Right renal cortex interstitium (tissue), 3 donors: Measurements from ENCODE around the gene MTFR1L. TPM values are rescaled to one million over a fixed set of nuclear protein-coding genes. Genes with fewer than 3 reads are reported as not detected.

ENCODE experiments used
- DNase-seq, 3 donors: peaks; one replicate each; pipeline ENCODE4 v3.0.0-alpha.2; 2013; ENCODE audit warnings: low read depth in 3 of 3, low spot score in 2 of 3
- polyA plus RNA-seq, 3 donors: library from polyadenylated mRNA; unstranded; fragments of 120-200 nt; gene quantifications; one replicate each; pipeline ENCODE4 v1.2.1, GENCODE V29; 2013; ENCODE audit not compliant: insufficient read length in 3 of 3

MTFR1L gene
- polyA plus RNA-seq: 100 to 1,000 TPM in 1 of 3 donors, 10 to 100 TPM in 2; 90.6 to 117 (median 98.1) TPM

GRCh38 chr1:25819491-25820246, at the start of gene MTFR1L:
Gene MTFR1L (plus strand): TSS chr1:25819954. CDS start chr1:25823105, 3,151 bp downstream.
- DNase-seq: peak in 2 of 3 donors; percentile 69 to 72

DNA sequence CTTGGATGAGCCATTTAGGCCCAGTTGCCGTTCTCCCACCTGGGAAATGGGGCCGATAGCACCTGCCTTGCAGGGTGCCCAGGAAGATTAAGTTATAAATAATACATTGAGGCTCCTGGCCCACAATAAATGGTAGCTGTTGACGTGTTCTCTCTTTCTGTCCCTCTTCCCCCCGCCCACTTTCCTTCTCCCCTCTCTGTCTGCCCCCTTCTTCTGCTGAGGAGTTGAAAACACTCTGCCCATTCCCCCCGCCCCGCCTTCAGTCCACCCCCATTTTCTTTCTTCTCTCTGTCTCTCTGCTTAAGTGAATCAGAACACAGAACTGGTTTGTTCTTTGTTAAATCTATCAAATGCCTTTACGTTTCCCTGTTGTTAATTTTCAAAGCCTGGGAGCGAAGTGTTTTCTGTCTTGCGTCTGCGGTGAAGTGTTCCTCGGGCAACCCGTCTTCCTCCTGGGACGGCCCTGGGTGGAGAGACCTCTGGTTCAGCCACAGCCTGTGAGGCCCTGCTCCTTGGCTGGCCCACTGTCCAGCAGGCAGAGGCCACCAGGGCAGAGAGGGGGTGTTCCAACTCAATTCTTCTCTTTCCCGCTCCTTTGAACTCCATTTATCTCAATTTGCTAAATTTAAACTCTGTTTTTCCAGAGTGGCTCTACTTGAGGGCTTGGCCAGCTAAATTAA, 49.1 kb upstream of the MTFR1L start:
- DNase-seq: no peak

DNA sequence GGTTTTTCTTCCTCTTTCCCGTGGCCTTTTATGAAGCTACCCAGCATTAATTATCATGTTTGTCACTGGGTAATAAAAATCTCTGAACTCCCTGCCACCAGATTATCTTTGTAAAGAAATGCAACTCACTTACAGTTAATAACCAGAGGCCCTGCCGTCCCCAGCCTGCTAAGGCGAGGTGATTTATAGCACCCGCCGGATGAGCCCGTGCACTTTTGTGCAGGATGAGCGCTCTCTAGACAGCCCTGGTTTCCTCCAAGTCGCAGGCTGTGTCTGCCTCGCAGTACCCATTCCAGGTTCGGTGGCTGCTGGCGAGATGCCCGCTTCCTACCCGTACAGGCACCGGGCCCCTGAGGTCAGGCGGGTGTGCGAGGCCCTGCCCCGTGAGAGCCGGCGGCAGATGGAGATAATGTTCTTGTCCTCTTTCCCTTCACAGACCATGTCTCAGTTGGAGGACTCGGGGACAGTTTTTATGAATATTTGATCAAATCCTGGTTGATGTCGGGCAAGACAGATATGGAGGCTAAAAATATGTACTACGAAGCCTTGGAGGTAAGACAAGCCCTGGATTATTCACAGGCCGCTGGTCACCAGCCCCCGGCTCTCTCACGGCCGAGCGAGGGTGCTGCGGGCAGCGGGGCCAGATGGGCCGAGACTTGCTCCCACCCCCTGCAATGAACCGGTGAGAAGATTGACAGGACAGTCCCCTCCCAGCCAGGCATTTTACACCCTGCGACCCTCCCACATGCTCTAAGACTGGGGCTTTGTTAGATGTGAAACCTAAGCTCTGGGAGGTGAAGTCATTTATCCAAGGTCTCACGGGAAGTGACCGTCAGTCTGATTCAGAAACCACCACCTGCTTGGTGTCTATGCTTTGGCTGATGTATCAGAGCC, 48.3 kb upstream of the MTFR1L start:
- DNase-seq: peak; percentile 72 to 82 (median 77)

GRCh38 chr1:25772164-25772563, 47.6 kb upstream of the MTFR1L start:
- no peak for DNase-seq

DNA sequence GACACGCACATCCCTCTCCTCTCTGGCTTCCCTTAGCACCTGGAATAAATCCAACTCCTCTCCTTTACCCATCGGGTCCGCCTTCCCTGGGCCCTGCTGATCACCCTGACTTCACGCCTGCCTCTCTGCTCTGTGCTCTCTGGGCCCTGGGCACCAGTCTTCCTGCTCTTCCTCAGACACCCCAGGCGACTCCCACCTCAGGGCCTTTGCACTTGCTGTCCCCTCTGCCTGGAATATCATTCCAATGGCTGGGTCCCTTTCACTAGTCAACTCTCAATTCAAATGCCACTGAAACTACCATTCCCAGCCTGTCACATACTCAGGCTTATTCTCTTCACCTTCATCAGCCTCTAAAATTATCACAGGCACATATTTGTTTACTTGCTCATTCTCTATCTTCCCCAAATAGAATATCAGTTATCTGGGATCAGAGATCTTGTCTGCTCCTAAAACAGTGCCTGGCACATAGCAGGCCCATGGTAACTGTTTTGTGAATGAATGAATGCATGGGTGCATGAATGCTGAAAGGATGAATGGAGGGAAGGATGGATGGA, 47.0 kb upstream of the MTFR1L start:
- no peak for DNase-seq

DNA sequence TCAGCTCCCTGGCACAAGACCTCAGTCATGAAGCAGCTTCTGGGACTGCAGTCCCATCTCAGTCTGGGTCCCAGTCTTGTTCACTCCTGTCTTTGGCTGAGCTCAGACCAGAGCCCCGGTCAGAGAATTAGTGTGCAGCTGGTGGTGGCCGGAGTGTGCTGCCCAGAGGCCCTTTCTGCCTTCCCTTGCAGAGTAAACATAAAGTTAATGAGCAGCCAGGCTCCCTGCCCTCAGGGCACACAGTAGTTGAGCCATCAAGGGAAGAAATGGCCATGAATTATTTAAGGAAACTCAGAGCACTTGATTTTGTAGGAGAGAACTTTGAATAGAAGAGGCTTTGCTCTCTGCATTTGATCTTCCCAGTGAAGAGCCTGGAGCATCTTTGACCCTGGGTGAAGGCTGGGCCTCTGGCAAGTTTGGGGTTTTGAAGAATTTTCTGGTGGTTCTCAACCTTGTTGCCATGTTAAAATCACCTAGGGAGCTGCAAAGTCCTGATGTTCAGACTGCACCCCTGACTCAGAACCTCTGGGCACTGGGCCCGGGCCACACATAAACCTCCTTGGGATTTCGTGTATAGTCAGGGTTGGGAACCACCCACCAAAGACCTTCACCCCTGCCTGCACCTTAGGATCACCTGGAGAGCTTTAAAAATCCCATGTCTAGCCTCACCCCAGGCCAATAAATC, 46.2 kb upstream of the MTFR1L start:
- peak in 2 of 3 donors; percentile 50 to 67 for DNase-seq

GRCh38 chr1:25774206-25774803, 45.4 kb upstream of the MTFR1L start:
- no peak for DNase-seq

GRCh38 chr1:25774921-25775771, 44.6 kb upstream of the MTFR1L start:
- no peak for DNase-seq

- no peak for DNase-seq
These were observed 40.4 kb upstream of the MTFR1L start for GRCh38 chr1:25779388-25779787.

DNA sequence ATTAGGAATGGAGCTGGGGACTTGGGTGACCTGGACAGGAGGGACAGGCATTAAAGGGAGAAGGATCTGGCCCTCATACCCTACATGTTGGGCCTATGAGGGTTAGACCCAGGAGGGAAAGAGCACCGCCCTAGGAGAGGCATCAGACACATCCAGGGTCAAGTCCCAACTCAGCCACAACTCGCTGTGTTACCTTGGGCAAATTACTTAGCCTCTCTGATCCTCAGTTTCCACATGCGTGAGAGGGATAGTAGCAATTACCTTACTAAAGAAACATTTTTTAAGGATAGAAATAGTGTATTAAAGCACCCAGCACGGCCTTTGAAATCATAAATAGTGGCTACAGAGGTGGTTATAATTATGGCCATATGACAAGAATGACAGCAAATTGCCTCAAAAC, 39.9 kb upstream of the MTFR1L start:
- DNase-seq: no peak

DNA sequence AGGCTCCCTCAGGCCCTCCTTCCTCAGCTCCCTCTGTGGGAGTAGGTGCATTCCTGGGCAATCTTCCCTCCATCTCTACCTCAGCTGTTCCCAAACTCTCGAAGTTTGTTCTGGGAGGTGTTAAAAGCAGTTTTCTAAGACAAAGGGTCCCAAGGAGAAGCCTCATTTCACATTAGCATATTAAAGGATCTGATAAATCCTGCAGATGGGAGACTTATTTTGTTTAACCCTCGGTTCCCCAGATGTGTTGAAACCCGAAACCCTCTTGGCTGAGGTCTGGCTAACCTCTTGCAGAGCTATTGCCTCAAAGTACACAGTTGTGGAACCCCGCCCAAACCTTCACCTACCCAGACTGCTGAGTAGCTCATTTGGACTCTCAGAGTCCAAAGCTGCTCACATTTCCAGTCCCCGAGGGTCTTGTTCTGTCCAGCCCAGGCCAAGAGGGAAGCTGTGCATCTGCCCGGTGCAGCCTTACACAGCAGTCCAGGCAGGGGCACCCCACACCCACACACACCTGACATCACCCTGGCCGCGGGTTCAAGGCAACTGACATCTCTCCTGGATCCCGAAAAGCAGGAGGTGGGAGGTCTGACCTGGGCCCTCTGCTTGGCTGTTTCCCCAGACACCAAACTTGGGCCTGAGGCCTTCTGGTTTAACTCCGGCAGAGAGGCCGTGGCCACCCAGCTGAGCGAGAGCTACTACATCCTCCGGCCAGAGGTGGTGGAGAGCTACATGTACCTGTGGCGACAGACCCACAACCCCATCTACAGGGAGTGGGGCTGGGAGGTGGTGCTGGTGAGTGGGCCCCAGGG, 39.2 kb upstream of the MTFR1L start:
- no peak for DNase-seq

DNA sequence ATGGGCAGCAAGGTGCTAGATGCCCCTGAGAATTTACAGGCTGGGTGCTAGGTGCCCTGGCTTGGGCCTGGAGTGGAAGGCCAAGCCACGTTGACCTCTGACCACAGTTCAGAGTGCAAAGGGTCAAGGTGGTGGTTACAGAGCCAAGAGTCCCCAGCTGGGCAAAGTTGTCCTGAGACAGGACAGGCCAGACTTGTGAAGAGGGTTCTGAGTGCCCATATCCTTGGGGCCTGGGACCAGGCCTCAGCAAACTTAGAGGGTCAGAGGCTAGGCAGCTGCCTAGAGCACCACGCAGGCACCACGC, 38.7 kb upstream of the MTFR1L start:
- DNase-seq: no peak

- DNase-seq: no peak
These were observed 37.0 kb upstream of the MTFR1L start for GRCh38 chr1:25782608-25783201.

- no peak for DNase-seq
These were observed 35.1 kb upstream of the MTFR1L start for GRCh38 chr1:25784575-25785051.

- no peak for DNase-seq
These were observed 34.3 kb upstream of the MTFR1L start for GRCh38 chr1:25785333-25786067.

GRCh38 chr1:25786887-25787759, 32.6 kb upstream of the MTFR1L start:
- no peak for DNase-seq
